Naive thymus-derived CD4-positive, alpha-beta T cell (primary cell): ENCODE data around the gene NRBF2. TPM values are rescaled to one million over a fixed set of nuclear protein-coding genes. Genes with fewer than 3 reads are reported as not detected.

ENCODE experiments used
- ATAC-seq: fragments of 150-1000 bp; cut with Tn5 transposase; 2 replicates; pipeline ENCODE4 v1.10.0; 2021; ENCODE audit warnings: mild to moderate bottlenecking, moderate library complexity
- CTCF ChIA-PET: fragments of 350-600 bp; sonication (Branson Sonifier 250); formaldehyde crosslinking; loops from one replicate; lab custom pipeline; 2021; ENCODE audit warnings: antibody characterized with exemption; lab: Charles Lee
- POLR2A ChIA-PET: fragments of 350-600 bp; sonication (Branson Sonifier 250); formaldehyde crosslinking; loops from one replicate; lab custom pipeline; 2021; ENCODE audit warnings: antibody characterized with exemption, inconsistent platforms; lab: Charles Lee
- DNase-seq, 9 donors: peaks; one replicate each; pipeline versions ENCODE4 v3.0.0 to v3.0.0-alpha.2; 2020 to 2022; ENCODE audit warnings: mixed read lengths in 1 of 9
- H3K27ac ChIP-seq: one replicate; pipeline ENCODE4 v1.7.0; 2013; ENCODE audit warnings: mild to moderate bottlenecking, low read depth, low read length, moderate library complexity
- H3K27me3 ChIP-seq, 2 donors: one replicate each; pipeline ENCODE4 v1.7.0; 2013; ENCODE audit warnings: low read length in 2 of 2, mild to moderate bottlenecking in 2 of 2, moderate library complexity in 2 of 2; ENCODE audit not compliant: control insufficient read depth in 2 of 2, insufficient read depth in 2 of 2
- H3K36me3 ChIP-seq, 3 experiments: 1 replicate in 2 of 3; 2 replicates in 1 of 3; pipeline ENCODE4 v1.7.0; 2013; ENCODE audit warnings: low read length in 3 of 3, mild to moderate bottlenecking in 3 of 3, moderate library complexity in 1 of 3; ENCODE audit not compliant: insufficient read depth in 3 of 3, control insufficient read depth in 2 of 3
- H3K4me1 ChIP-seq, 2 donors: one replicate each; pipeline ENCODE4 v1.7.0; 2013; ENCODE audit warnings: low read length in 2 of 2, mild to moderate bottlenecking in 2 of 2, moderate library complexity in 1 of 2; ENCODE audit not compliant: control insufficient read depth in 2 of 2, insufficient read depth in 2 of 2
- H3K4me3 ChIP-seq: 2 replicates; pipeline ENCODE4 v1.7.0; 2013; ENCODE audit warnings: mild to moderate bottlenecking, low read length
- H3K9me3 ChIP-seq, 3 experiments: 1 replicate in 2 of 3; 2 replicates in 1 of 3; pipeline ENCODE4 v1.7.0; 2013; ENCODE audit warnings: low read length in 3 of 3; ENCODE audit not compliant: control insufficient read depth in 2 of 3
- H3K27ac Mint-ChIP-seq, 9 donors: one replicate each; pipeline ENCODE4 v1.8.0; 2020 to 2022; ENCODE audit warnings: mixed read lengths in 9 of 9, mild to moderate bottlenecking in 8 of 9, moderate library complexity in 5 of 9, inconsistent platforms in 2 of 9
- H3K27me3 Mint-ChIP-seq, 5 donors: one replicate each; pipeline ENCODE4 v1.8.0; 2021 to 2022; ENCODE audit warnings: mixed read lengths in 5 of 5, mild to moderate bottlenecking in 1 of 5
- H3K36me3 Mint-ChIP-seq, 5 donors: one replicate each; pipeline ENCODE4 v1.8.0; 2020 to 2022; ENCODE audit warnings: mixed read lengths in 5 of 5, mild to moderate bottlenecking in 3 of 5, inconsistent platforms in 1 of 5
- H3K4me1 Mint-ChIP-seq, 7 donors: one replicate each; pipeline ENCODE4 v1.8.0; 2020 to 2022; ENCODE audit warnings: mixed read lengths in 7 of 7, mild to moderate bottlenecking in 3 of 7, inconsistent platforms in 1 of 7
- H3K4me3 Mint-ChIP-seq, 10 donors: one replicate each; pipeline ENCODE4 v1.8.0; 2020 to 2022; ENCODE audit warnings: mild to moderate bottlenecking in 10 of 10, mixed read lengths in 10 of 10, moderate library complexity in 6 of 10, inconsistent platforms in 2 of 10
- H3K9me3 Mint-ChIP-seq, 11 donors: one replicate each; pipeline ENCODE4 v1.8.0; 2020 to 2022; ENCODE audit warnings: mixed read lengths in 11 of 11, mild to moderate bottlenecking in 4 of 11, inconsistent platforms in 1 of 11, moderate library complexity in 1 of 11
- intact Hi-C, 2 donors: fragments of 100-400 bp; cut with micrococcal nuclease; formaldehyde crosslinking; loops; one replicate each; pipeline ENCODE4 v1.15.1; 2023
- polyA plus RNA-seq, 2 donors: library from polyadenylated mRNA; unstranded; fragments of 300-500 nt; fragmentation: Illumina TruSeq; gene quantifications; one replicate each; pipeline ENCODE4 v1.2.3, GENCODE V29; 2021
- total RNA-seq, 6 experiments: library from RNA in 5 of 6; stranded (reverse) in 5 of 6; gene quantifications; 1 replicate in 5 of 6; 2 replicates in 1 of 6; pipeline ENCODE4 v1.2.3 and lab custom pipeline; 2021 to 2026

NRBF2 gene
- total and polyA plus RNA-seq, 7 experiments from 2014 or later, result 14.5 to 27.0 (median 19.2) TPM

DNA sequence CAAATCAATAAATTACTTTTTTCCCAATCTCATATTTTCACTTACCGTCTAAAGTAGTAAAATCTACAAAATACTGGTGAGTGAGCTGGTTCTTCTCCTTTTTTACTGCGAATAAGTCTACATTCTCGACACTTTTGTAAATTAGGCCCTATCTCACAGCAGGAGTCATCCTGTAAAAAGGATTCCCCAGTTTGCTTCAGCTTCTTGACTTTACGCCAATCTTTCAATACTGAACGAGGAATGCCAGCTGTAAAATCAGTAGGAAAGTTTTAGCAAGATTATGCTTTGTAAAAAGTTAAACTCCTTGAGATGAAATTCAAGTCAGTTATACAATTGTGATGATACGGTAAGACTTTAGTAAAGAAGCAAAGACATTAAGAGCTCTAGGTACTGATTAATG is 67.3 kb downstream of the NRBF2 start:
- CTCF ChIA-PET, result interaction anchor here (1.3 to 1.4 kb wide), 2 partner anchors 17 to 426 kb away, joined by 3 to 4 read pairs; no protein-coding TSS in a partner anchor
- H3K36me3 Mint-ChIP-seq, result peaks cover 0 to 33% (median 18%) of the 10 kb centered on the region in 5 donors
- no peak overlapping the region for H3K4me3 ChIP-seq
- intact Hi-C loops, result no loop called here
- POLR2A ChIA-PET, result interaction anchor here (1.3 kb wide), 1 partner anchor 428 kb away, joined by 3 read pairs; no protein-coding TSS in a partner anchor
- no peaks in the 10 kb centered on the region for H3K27me3 Mint-ChIP-seq
- no peak for ATAC-seq
- no peaks in the 10 kb centered on the region for H3K9me3 ChIP-seq
- H3K4me1 ChIP-seq, result peaks cover 5 to 9% of the 10 kb centered on the region in 2 donors
- peaks cover 6 to 37% (median 8%) of the 10 kb centered on the region in 3 experiments for H3K36me3 ChIP-seq
- no peaks in the 10 kb centered on the region for H3K9me3 Mint-ChIP-seq
- no peaks in the 10 kb centered on the region for H3K27me3 ChIP-seq
- no peak overlapping the region for H3K27ac Mint-ChIP-seq
- no peak for DNase-seq
- H3K4me1 Mint-ChIP-seq, result peaks cover 0 to 28% (median 12%) of the 10 kb centered on the region in 7 donors
- no peak overlapping the region for H3K4me3 Mint-ChIP-seq
- no peak overlapping the region for H3K27ac ChIP-seq

DNA sequence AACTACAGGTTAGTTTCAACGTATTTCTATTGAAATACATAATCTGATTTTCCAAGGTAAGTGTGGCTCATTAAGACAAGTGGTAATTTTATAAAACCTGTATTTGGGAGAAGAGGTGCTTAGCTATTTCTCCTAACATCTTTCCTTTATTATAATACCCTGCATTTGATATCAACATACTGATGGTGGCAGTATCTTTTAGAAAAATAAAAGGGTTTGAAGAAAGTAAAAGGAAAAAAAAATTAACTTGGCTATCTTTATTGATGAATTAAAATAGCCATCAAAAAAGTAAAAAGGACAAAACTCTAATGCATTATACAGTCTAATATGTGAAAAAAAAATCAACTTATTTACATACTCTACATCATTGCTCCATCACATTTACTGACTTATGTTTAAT is 68.0 kb downstream of the NRBF2 start:
- Mint-ChIP-seq H3K4me3 (no peak overlapping the region), H3K36me3 (peaks cover 0 to 39% (median 18%) of the 10 kb centered on the region in 5 donors), H3K4me1 (peaks cover 0 to 30% (median 17%) of the 10 kb centered on the region in 7 donors), H3K9me3 (no peaks in the 10 kb centered on the region), H3K27ac (no peak overlapping the region), H3K27me3 (no peaks in the 10 kb centered on the region)
- H3K27ac ChIP-seq, result no peak overlapping the region
- intact Hi-C loops, result no loop called here
- no peaks in the 10 kb centered on the region for H3K9me3 ChIP-seq
- CTCF ChIA-PET, result interaction anchor here (1.0 to 1.4 kb wide), 2 partner anchors 16 to 54 kb away, joined by 4 to 5 read pairs; no protein-coding TSS in a partner anchor
- DNase-seq (no peak), ATAC-seq (no peak)
- peaks cover 5 to 15% of the 10 kb centered on the region in 2 donors for H3K4me1 ChIP-seq
- no peak overlapping the region for H3K4me3 ChIP-seq
- peaks cover 6 to 42% (median 8%) of the 10 kb centered on the region in 3 experiments for H3K36me3 ChIP-seq
- H3K27me3 ChIP-seq, result no peaks in the 10 kb centered on the region
- POLR2A ChIA-PET, result interaction anchor here (1.3 kb wide), 1 partner anchor 428 kb away, joined by 3 read pairs; no protein-coding TSS in a partner anchor
